Ectodermal cell (in vitro differentiated cells): ENCODE results near the gene SLIT3.
"Not testable (repeated sequence)": the region's sequence is repeated elsewhere in the genome, so short reads cannot be mapped to it uniquely, and the experiment has no call there.

Source experiments
- H3K27ac ChIP-seq: 2 replicates; pipeline ENCODE4 v1.7.0; 2013; ENCODE audit warnings: mild to moderate bottlenecking, low read depth, low read length; ENCODE audit not compliant: insufficient read depth, poor library complexity, severe bottlenecking
- H3K27me3 ChIP-seq: 2 replicates; pipeline ENCODE4 v1.7.0; 2013; ENCODE audit warnings: mild to moderate bottlenecking, low read length; ENCODE audit not compliant: insufficient read depth, control insufficient read depth, poor library complexity, severe bottlenecking
- H3K36me3 ChIP-seq: one replicate; pipeline ENCODE4 v1.7.0; 2013; ENCODE audit warnings: low read length; ENCODE audit not compliant: control insufficient read depth, insufficient read depth
- H3K4me1 ChIP-seq: one replicate; pipeline ENCODE4 v1.7.0; 2013; ENCODE audit warnings: low read length; ENCODE audit not compliant: control insufficient read depth, insufficient read depth
- H3K4me3 ChIP-seq: 2 replicates; pipeline ENCODE4 v1.7.0; 2013; ENCODE audit warnings: low read depth, low read length, control low read depth; ENCODE audit not compliant: insufficient read depth
- H3K9me3 ChIP-seq: 2 replicates; pipeline ENCODE4 v1.7.0; 2013; ENCODE audit warnings: mild to moderate bottlenecking, low read length, moderate library complexity; ENCODE audit not compliant: control insufficient read depth
- WGBS, 2 experiments: methylation state at CpG; one replicate each; pipeline ENCODE4 v1.1.7; 2013; ENCODE audit warnings: missing lambda C conversion rate in 2 of 2; 5-methylcytosine and 5-hydroxymethylcytosine counted together

The SLIT3 gene

DNA sequence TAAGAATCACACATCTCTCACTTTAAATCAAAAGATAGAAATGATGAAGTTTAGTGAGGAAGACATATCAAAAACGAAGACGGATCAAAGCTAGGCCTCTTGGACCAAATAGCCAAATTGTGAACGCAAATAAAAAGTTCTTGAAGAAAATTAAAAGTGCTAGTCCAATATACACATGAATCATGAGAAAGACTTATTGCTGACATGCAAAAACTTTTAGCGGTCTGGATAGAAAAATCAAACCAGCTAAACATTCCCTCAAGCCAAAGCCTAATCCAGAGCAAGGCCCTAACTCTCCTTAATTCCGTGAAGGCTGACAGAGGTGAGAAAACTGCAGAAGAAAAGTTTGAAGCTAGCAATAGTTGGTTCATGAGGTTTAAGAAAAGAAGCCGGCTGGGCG is 557.3 kb downstream of the SLIT3 start:
- WGBS, 2 experiments = 79 to 82% methylated on average over 7 of the region's 7 CpGs
- Histone ChIP-seq H3K36me3 (no peaks in the 10 kb centered on the region), H3K4me3 (no peak overlapping the region)

DNA sequence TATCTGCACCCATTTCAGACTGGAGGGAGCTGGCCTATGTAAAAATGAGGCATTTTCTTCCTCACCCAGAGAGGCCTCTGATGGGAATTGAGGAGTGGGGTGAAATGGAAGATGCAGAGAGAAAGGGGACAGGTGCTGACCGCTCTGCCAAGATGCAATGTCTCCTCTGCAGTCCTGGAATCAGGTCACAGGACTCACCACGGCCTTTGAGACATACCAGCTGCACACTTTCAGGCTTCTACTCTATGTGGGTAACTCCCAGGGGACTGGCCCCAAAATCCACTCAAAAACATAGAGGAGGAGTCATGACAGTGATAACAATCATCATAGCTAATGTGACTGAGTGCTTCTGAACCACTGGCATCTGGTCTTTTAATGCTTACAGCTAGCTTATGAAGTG is 558.6 kb downstream of the SLIT3 start:
- WGBS, 2 experiments = no CpG with 5 or more reads among the region's 2 CpGs

More for the DNA sequence above, 557.3 kb downstream of the SLIT3 start:
- no peaks in the 10 kb centered on the region for H3K9me3 ChIP-seq
- no peaks in the 10 kb centered on the region for H3K4me1 ChIP-seq
- H3K27ac ChIP-seq = no peak overlapping the region
- H3K27me3 ChIP-seq = no peaks in the 10 kb centered on the region

DNA sequence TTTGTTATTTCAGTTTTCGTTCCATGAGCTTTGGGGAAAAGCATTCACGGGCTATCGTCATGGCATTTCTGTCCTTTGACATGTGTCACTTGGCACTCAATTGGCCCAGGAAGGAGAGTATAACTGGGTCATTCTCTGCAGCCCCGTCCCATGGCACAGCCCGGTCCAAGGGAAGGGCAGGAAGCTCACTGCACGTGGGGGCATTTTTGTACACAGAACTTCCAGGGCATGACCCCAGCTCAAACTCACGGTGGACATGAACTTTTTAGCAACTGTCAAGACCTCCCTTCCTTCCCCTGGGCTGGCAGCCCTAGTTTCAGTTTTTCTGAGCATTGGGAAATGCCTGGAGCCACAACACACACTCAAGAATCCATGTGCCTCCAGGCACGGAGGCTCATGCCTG is 560.1 kb downstream of the SLIT3 start:
- no peaks in the 10 kb centered on the region for H3K36me3 ChIP-seq
- no peaks in the 10 kb centered on the region for H3K9me3 ChIP-seq
- no peaks in the 10 kb centered on the region for H3K4me1 ChIP-seq
- no peaks in the 10 kb centered on the region for H3K27me3 ChIP-seq
- 89 to 93% methylated on average over 8 of the region's 8 CpGs for WGBS, 2 experiments
- H3K4me3 ChIP-seq = no peak overlapping the region
- H3K27ac ChIP-seq = no peak overlapping the region

More for the DNA sequence above, 558.6 kb downstream of the SLIT3 start:
- not testable (repeated sequence) for H3K27ac ChIP-seq, H3K9me3 ChIP-seq, H3K4me3 ChIP-seq, H3K4me1 ChIP-seq, H3K36me3 ChIP-seq, H3K27me3 ChIP-seq

- Histone ChIP-seq H3K27me3 (no peaks in the 10 kb centered on the region), H3K4me3 (no peak overlapping the region), H3K4me1 (no peaks in the 10 kb centered on the region), H3K9me3 (no peaks in the 10 kb centered on the region), H3K27ac (no peak overlapping the region), H3K36me3 (no peaks in the 10 kb centered on the region)
- 93 to 96% methylated on average over 2 of the region's 2 CpGs for WGBS, 2 experiments
Observed at GRCh38 chr5:168740092-168740800, 560.7 kb downstream of the SLIT3 start.

- H3K27ac ChIP-seq = no peak overlapping the region
- H3K27me3 ChIP-seq = no peaks in the 10 kb centered on the region
- no peaks in the 10 kb centered on the region for H3K4me1 ChIP-seq
- H3K9me3 ChIP-seq = no peaks in the 10 kb centered on the region
- no peak overlapping the region for H3K4me3 ChIP-seq
- H3K36me3 ChIP-seq = no peaks in the 10 kb centered on the region
- 89 to 93% methylated on average over 2 of the region's 2 CpGs for WGBS, 2 experiments
Observed at GRCh38 chr5:168737066-168737465, 563.9 kb downstream of the SLIT3 start.

DNA sequence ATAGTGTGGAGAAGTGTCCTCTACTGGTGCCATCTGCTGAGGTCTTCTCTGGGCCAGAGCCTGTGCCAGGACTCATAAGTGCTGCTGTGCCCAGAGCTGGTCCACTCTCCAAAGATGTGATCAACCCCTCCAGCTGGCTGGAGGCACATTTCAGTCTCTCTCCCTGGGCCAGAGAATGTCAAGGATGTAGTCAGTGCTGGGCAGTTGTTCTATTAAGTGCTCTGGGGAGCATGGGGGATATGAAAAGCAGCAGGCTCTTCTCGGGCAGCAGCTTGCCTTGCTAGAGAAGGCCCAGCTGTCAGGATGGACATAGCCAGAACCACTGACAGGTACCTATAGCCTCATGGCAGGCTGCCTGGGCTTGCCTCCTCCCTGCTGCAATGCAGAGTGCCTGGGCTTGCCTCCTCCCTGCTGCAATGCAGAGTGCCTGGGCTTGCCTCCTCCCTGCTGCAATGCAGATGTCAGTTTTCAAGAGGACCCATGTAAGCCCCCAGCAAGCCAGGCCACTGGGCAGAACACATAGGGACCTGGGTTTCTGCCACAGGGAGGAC is 564.6 kb downstream of the SLIT3 start:
- H3K4me1 ChIP-seq = no peaks in the 10 kb centered on the region
- 84 to 87% methylated on average over 1 of the region's 1 CpG for WGBS, 2 experiments
- no peak overlapping the region for H3K4me3 ChIP-seq
- no peaks in the 10 kb centered on the region for H3K36me3 ChIP-seq
- no peaks in the 10 kb centered on the region for H3K27me3 ChIP-seq
- no peak overlapping the region for H3K27ac ChIP-seq
- H3K9me3 ChIP-seq = no peaks in the 10 kb centered on the region

GRCh38 chr5:168734620-168735300 is 566.2 kb downstream of the SLIT3 start:
- H3K9me3 ChIP-seq = no peaks in the 10 kb centered on the region
- H3K27me3 ChIP-seq = no peaks in the 10 kb centered on the region
- no peak overlapping the region for H3K27ac ChIP-seq
- H3K4me1 ChIP-seq = no peaks in the 10 kb centered on the region
- no peak overlapping the region for H3K4me3 ChIP-seq
- WGBS, 2 experiments = 86 to 87% methylated on average over 7 of the region's 7 CpGs
- no peaks in the 10 kb centered on the region for H3K36me3 ChIP-seq

GRCh38 chr5:168734119-168734518 is 566.8 kb downstream of the SLIT3 start:
- no peaks in the 10 kb centered on the region for H3K4me1 ChIP-seq
- 81 to 83% methylated on average over 1 of the region's 1 CpG for WGBS, 2 experiments
- no peaks in the 10 kb centered on the region for H3K27me3 ChIP-seq
- H3K36me3 ChIP-seq = no peaks in the 10 kb centered on the region
- no peaks in the 10 kb centered on the region for H3K9me3 ChIP-seq
- no peak overlapping the region for H3K27ac ChIP-seq
- no peak overlapping the region for H3K4me3 ChIP-seq

GRCh38 chr5:168728546-168729211 is 572.3 kb downstream of the SLIT3 start:
- H3K9me3 ChIP-seq = no peaks in the 10 kb centered on the region
- no peak overlapping the region for H3K4me3 ChIP-seq
- no peaks in the 10 kb centered on the region for H3K4me1 ChIP-seq
- no peak overlapping the region for H3K27ac ChIP-seq
- no peaks in the 10 kb centered on the region for H3K36me3 ChIP-seq
- 96 to 97% methylated on average over 1 of the region's 1 CpG for WGBS, 2 experiments
- H3K27me3 ChIP-seq = no peaks in the 10 kb centered on the region

DNA sequence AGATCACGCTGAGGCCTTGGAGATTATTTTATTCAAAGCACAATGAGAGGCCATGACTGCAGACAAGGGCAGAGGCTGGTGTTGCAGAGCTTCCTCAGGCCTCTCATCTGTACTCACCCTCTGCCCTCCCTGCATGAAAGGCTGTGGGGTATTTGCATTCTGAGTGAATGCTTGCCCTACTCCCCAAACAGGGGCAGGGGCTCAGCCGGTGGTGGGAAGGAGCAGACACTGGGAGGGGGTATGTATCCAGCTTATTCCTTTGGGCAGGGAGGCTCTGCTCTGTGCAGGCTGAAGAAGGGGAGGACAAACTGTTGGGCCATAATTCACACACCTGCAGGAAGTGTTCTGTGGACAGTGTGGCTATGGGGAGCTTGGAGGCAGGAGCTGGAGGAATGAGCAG is 573.4 kb downstream of the SLIT3 start:
- H3K27ac ChIP-seq = no peak overlapping the region
- no peaks in the 10 kb centered on the region for H3K36me3 ChIP-seq
- no peaks in the 10 kb centered on the region for H3K27me3 ChIP-seq
- no peaks in the 10 kb centered on the region for H3K4me1 ChIP-seq
- H3K4me3 ChIP-seq = no peak overlapping the region
- no peaks in the 10 kb centered on the region for H3K9me3 ChIP-seq
- 37 to 45% methylated on average over 2 of the region's 2 CpGs for WGBS, 2 experiments
